T1000 (cell line): ENCODE measurements around the gene ALOX5.

ENCODE experiments used
- DNase-seq: peaks from one replicate; lab custom pipeline; 2025; ENCODE audit warnings: mixed read lengths; lab: John Stamatoyannopoulos, UW

The ALOX5 gene

DNA sequence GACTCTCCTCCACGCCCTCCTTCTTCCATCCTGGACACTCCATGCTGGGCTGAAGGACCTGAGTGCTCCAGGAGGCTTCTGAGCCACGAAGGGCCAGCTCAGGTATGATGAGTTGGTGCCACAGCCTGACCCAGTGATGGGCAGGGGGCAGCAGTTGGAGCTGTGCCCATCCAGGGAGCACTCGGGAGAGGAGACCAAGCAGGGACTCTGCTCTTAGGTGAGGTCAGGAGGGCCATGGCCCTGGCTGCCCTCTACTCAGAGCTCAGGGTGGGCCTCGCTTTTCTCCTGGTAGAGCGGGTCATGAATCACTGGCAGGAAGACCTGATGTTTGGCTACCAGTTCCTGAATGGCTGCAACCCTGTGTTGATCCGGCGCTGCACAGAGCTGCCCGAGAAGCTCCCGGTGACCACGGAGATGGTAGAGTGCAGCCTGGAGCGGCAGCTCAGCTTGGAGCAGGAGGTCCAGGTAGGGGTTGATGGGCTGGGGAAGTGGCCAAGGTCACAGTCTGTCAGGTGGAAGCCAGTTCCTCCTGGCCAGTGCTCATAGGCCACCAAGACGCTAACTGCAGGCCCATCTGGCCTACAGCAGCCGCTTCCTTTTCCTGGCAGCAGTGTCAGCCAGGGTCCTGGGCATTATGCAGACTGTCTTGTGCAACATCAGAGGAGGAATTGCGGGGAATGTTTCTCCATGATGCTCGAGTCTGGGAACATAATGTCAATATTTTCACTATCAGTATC is 50.8 kb downstream of the ALOX5 start:
- no peak for DNase-seq

DNA sequence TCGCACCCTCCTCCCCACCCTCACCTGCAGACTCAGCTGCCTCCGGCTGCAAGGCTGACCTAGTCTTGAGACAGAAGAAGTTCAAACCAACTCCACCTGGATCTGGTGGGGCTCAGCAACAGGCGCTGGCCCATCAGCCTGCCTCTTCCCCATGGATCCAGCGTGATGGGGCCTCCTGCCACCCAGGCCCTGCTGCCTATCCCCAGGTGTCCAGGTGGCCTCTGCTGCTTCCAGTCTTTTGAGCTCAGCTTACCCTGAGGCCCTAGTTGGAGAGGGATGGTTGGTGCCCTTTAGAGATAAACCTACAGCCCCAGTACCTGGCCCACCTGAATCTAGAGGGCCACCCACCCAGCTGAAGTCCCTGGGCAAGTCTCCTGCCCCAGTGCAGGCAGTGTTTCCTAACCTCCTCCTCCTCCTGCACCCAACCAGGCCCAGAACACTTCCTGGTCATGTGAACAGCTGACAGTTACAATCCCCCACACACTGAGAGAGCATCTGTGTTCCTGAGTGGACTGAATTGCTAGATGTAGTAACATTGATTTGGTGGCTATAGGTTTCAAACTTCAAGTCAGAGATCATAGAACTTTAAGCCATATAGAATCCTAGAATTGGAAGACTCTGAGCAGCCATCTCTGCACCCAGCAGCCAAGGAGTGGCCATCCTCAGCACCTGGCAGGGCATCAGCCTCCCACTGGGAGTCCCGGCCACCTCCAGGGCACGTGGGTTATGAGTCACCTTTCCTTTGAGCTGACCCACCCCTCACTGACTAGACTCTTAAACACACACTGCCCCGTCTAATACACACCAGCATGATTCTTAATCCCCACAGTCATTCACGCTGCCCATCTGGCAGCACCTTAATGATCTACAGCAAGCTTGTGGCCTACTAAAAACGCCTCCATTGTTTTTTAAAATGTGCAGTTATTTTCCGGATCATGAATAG is 51.9 kb downstream of the ALOX5 start:
- DNase-seq = no peak

DNA sequence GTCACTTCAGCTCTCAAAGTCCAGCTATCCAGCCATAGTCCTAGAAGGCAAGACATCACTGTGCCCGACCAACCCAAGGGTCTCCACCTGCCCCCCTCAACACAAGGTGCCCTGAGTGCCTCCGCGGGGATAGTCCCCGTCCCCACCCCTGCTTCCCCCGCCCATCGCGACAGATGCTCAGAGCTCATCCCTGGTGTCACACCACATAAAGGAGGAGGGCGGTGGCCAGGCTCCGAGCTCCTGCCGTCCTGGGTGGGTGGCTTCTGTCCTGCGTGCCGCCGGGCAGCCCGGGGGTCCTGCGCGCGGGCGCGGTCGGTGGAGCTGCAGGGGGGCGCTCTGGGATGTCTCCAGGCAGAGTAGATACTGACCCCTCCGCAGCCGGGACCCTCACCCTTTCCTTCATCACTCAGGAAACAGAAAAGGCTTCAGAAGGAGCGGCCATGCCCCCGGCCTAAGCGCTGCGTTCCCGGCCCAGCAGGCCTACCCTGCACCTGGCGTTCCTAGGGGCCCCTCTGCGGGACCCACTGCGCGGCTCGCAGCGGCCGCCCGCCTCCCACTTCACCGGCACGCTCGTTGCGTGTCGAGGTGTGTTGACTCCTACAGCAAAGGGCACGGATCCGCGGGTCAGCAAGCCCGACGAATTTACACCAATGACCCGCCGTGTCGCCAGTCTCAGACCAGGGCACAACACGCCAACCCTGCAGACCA is 53.4 kb downstream of the ALOX5 start:
- DNase-seq = no peak

DNA sequence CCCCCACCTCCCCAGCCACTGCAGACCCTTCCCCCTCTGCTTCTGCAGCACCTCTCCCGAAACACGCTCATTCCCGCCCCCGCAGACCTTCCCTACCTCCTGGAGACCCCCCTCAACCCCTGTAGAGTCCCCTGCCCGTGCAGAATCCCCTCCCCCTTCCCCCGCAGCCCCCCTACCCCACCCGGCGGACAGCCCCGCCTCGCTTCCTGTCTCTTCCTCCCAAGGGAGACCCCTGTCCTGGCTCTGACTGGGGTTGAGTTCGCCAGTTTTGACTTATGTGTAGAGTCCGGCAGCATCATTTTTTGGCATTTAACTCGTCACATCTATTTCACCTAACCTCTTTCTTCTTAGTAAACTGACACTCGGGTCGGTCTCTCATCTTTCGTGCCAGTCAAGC is 54.0 kb downstream of the ALOX5 start:
- DNase-seq = no peak

DNA sequence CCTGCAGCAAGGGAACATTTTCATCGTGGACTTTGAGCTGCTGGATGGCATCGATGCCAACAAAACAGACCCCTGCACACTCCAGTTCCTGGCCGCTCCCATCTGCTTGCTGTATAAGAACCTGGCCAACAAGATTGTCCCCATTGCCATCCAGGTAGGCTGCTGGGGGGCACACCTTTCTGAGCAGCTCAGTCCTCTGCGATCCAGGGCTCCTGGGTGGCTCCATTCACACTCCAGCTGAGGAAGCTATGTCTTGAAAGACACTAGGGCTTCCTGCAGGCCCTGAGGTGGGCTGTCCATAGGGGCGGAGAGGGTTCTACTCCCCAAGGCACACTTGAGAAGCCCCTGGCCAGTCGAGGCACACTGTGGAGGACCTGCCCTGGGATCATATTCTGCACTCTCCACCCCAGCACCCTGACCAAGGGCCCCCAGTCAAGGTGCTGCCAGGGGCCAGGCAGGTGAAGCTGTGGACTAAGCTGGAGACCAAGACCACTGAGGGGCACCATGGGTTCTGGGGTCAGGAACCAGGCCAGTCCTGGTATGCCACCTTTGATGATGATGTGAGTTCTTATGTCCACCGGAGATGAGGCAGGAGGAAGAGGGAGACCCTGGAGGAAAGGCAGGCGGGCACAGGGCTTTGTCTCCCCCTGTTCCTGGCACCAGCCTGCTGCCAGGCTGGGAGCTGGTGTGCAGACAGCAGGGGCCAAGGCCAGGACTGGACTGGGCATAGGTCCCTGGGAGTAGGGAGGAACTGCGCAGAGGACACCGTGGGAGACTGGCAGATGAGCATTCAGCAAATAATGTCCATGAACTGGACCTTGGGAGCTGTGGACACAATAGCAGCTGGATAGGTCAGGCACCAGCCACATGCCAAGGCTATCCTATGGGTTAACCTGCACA is 54.8 kb downstream of the ALOX5 start:
- no peak for DNase-seq

DNA sequence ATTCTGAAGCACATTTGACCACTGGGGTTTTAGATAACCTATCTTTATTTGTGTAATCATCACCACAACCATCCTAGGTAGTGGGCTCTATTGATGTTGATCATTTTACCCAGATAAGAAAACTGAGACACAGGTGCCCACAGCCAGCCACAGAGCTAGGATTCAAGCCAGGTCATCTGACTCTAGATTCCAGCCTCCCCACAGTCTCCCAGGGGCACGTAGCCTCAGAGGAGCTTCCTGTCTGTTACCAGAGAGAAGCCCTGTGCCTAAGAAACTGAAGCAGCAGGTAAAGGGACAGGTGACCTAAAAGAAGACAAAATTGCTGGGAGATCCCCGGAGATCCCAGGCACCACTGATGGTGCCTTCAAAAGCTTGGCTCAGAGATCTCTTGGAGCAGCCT is 55.8 kb downstream of the ALOX5 start:
- DNase-seq = no peak

DNA sequence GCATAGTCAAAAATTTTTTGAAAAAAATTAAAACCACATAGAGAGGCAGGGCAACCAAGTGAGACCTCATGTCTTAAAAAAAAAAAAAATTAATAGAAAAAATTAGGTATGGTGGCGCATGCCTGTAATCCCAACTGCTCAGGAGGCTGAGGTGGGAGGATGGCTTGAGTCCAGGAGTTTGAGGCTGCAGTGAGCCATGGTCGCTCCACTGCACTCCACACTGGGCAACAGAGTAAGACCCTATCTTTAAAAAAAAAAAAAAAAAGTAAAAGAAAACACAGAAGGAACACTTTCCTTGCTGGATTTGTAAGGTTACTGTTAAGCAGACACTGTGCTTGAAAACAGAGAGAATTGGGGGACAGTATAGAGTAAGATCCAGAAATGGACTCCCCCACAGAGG is 58.1 kb downstream of the ALOX5 start:
- DNase-seq = no peak

DNA sequence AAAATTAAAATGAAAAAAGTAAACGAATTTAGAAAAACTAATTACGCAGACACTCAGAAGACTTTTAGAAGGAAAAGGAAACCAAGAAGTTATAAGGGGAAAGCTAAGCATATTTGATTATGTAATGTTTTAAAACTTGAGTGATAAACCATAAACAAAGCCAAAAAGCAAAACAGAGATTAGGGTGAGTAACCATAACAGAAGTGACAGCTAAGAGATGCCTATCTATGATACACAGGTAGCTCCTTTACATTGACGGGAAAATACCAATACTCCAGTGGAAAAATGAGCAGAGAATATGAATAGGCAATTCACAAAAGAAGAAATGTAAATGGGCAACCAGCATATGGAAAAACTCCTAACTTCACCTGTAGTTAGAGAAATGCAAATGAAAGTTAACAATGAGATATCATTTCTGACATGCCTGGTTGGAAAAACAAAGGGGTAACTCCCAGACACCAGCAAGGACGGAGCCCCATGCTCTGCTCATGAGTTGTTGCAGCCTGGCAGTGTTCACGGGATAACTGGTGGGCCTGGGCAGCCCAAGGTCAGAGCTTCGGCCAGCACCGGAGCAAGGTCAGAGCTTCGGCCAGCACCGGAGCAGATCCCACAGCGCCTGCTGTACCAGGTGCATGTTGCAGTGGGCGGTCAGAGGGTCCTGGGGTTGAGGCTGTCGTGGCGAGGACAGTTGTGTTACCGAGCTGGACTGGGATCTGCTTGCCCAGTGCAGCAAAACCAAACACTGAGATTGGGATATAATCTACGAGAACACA is 58.9 kb downstream of the ALOX5 start:
- no peak for DNase-seq

DNA sequence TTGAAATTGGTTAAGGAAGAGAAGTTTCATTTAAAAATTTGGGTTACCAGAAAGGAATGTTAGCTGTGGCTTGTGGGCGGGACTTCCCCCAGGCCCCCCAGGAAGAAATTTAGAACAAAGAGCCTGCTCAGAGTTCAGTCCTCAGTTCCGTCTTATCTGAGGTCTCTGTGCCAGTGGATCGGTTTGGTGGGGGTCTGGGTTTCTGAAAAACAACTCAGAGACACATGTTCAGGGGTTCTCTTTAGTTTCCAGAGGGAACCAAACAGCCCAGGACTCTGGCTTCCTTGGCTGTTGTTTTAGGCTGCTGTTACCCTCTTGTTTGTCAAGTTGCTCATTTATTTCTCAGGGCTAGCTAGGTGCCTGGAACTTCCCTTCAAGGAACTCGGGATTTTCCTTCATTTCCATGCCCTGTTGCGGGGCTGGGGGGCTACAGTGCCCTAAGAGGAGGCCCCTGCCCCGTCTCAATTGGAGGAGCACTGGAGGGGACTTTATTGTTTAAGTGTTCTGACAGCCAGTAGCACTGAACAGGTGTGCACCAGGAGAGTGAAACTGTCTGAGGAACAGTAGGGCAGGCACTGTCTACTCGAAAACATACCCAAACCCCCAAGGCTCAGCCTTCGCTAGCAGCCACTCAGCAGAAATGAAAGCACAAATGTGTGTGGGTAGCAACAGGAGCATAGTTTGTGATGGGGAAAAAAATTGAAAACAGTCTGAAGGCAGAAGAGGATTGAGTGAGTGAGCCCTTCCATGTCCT is 59.9 kb downstream of the ALOX5 start:
- DNase-seq = no peak

DNA sequence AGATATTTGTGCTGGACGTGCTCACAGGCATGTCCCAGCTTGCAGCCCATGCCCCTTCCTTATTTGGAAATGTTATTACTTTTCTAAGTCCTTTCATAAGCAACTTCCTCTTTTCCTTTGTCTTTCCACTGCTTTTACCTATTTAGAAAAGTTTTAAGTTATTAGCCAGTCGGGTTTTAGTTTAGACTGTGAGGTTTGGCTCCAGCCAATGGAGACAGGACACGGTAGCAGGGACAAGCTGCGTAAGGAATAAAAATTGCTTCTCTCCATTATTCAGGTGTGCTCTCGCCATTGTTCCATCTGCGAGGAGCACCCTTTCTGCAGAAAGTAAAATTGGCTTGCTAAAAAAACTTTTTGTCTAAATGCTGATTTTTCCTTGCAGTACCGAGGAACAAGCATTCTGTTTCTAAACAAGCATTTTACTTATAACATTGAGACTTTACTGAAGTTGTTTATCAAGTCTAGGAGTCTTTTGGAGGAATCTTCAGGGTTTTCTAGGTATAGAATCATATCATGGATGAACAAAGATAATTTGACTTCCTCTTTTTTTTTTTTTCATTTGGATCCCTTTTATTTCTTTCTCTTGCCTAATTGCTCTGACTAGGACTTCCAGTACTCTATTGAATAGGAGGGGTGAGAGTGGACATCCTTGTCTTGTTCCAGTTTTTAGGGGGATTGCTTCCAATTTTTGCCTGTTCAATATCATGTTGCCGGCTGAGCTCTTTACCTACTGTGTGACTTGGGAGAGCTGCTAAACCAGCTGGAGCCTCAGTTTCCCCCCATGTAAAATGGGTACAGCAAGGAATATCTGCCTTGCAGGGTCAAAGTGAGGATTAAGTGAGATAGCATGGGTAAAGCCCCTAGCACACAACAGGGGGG is 63.8 kb downstream of the ALOX5 start:
- DNase-seq = no peak

DNA sequence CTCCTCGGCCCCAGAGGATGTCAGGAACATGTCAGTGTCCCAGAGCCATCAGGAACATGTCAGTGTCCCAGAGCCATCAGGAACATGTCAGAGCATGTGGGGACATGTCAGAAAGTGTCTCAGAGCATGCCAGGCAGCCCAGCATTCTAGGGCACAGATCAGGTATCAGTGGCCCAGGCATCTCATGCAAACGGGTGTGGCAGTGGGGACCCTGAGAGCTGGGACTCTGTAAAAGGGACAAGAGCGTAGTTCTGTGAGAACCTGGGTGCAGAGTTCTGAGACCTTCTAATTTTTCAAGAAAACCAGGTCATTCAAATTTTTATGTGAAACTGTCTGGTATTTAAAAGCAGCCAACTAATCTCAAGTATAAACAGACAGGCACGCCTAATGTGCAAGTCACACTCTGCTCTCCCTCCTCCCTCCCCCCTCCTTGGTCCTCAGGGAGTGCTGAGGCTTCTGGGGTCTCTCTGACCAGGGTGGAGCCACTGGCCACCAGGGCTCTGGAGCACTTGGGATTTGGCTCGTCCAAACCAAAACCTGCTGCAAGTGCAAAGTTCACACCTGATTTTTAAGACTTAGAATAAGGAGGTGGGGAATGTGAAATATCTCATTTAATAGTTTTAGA is 64.6 kb downstream of the ALOX5 start:
- no peak for DNase-seq

DNA sequence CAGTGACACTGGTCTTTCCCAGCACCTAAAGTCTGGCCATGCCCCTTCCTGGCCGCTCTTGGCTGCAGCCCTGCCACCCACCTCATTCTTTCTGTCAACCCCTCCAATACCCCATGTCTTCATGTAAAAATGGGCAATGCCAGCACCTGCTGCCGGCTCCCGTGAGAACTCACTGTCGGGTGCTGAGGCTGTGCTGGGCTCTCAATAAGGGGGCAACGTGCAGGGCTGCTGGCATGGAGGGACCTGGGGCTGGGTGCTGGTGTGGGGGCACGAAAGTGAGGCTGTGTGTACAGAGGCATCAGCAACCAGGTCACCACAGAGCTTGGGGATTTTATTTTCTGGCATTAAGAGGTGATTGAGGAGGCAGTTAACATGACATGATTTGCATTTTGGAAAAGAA is 65.3 kb downstream of the ALOX5 start:
- no peak for DNase-seq

DNA sequence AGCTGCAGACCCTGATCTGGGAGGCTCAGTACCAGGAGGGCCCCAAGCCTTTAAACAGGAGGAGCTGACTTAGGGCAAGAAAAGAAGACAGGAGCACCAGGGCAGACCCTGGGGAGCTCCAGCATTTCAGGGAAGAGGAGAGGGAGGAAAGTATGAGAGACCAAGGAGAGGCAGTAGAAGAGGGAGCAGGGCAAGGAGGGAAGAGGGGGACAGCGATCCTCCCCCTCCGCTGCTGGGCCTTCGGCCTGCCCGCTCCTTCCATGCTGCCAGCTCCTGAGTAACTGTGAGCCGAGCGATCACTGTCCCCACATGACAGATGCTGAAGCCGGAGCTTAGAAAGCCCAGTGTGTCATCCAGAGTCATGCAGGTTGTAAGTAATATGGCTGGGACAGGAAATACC is 65.9 kb downstream of the ALOX5 start:
- DNase-seq = no peak

DNA sequence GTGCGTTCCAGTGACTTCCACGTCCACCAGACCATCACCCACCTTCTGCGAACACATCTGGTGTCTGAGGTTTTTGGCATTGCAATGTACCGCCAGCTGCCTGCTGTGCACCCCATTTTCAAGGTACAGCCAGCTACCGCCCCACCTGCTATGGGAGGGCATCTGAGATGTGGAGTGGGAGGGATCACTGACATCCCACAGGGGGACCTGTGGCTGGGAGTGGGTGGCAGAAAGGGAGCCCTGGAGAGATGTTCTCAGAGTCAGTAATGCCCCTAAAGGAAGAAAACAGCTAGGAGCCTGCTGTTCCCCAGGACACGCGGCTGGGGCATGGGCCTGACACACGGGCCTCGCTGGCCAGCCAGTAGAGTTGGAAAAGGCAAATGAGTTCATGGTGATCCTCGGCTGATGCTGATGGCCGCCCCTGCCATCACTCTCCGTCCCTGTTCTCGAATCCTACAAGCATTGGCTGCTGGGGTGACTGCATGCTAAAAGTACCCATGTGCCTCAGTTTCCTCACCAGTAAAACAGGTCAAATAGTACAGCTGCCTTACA is 66.6 kb downstream of the ALOX5 start:
- no peak for DNase-seq

DNA sequence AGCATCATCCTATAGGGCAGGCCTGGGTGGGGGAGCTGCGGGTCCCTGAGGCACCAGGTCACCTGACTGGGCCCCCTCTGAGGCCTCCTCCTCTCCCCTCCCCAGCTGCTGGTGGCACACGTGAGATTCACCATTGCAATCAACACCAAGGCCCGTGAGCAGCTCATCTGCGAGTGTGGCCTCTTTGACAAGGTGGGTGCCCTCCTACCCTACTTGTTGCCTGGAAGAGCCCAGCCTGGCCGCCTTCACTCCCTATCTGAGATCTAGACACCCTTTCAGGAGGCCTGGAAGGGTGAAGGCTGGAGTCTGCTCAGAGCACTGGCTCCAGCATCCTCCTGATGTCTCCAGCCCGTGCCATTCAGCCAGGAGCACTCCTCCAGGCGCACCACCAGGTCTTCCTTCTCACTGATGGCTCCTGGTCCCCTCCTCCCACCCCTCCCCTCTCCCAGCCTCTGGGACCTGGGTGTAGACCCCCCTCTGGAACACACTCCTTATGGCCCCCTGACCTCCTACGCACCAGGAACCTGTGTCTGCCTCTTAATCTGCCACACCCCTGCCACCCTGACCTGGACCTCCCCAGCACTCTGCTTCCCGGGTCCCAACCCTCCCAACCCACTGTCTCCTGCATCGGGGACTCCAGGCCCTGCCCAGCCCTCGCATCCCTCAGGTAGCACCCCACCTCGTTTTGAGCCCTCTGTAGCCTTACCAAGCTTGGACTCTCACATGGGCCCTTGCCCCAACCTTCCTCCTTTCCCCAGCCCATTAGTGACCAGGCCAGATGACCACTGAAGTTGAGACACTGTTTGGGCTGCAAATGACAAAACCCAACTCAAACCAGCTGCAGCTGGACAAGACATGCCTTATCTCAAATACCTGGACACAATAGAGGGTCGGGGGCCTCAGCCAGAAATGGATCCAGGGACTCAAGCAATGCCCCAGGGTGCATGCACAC is 67.5 kb downstream of the ALOX5 start:
- no peak for DNase-seq

DNA sequence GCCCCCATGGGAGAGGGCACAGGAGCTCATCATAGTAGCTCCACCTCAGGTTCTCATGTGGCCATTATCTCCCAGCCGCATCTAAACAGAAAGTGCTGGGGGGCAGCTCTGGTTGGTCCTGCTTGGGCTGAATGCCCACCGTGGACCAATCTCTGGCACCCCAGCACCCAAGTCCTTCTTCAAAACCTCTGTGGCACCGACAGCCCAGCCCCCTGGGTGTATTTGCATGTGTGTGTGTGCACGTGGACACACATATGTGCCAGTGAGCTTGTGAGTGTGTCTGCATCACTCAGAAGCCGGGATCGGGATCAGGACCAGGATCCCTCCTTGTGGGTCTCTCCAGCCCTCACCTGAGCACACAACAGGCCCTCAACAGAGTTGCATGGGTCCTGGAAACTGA is 68.2 kb downstream of the ALOX5 start:
- DNase-seq = no peak

DNA sequence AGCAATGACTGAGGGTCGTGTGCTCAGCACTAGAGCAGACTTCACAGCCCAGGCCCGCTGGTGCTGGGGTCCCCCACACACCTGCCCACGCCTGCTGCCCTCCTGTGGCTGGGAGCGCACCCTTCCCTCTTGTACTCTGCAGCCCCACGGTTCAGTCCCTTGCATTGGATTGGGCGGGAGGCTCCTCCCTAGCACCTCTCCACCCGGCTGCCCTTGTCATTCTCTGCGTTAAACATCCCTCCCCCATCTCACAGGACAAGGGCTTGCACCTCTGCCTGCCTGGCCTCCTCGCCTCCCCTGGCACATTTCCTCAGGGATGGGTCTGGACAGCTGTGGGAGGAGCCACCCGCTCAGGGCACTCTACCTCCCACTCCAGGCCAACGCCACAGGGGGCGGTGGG is 68.6 kb downstream of the ALOX5 start:
- DNase-seq = no peak
